ENCODE results near the gene SLC27A5.
"Not testable (repeated sequence)": the region's sequence is repeated elsewhere in the genome, so short reads cannot be mapped to it uniquely, and the experiment has no call there.

Gene SLC27A5

DNA sequence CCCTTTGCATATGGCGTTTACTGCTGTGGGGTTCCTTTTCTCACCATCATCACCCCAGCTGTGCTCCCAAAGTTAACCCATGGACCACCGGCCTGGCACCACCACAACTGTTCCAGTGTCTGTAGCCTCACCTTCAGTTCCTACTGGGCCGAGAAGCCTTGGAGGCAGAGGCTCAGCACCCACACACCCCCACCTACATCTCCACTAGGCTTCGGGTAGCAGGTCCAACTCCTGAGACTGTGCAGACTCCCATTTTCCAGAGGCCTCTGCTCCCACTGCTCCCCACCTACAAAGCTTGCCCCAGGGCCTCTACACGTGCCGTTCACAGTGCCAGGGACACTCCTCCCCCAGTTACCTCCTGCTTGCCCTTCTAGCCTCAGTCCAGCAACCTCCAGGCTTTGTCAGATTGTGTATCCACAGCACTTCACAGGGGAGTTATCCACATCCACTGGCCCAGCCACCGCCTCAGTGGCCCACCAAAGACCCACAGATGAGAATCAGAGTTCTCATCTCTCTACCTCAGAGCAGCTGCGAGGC lies 14.1 kb downstream of the SLC27A5 start:
- DNase-seq (ENCODE audit: low read depth in 3 of 3) = no peak

DNA sequence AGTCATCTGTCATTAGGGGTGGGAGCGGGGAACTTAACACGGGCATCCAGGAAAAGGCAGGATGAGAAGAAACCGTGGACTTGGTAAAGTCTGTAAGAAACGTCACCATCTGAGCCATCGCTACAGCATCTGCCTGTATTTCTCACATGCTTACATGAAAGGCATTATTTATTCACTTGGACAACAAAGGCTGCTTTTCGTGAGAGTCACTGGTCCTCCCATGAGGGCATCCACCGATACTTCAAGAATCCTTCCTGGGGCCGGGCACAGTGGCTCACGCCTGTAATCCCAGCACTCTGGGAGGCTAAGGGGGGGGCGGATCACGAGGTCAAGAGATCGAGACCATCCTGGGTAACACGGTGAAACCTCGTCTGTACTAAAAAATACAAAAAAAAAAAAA lies 19.5 kb downstream of the SLC27A5 start:
- no peak for DNase-seq (ENCODE audit: low read depth in 3 of 3)

GRCh38 chr19:58491393-58491792 lies 20.4 kb downstream of the SLC27A5 start:
- no peak for DNase-seq (ENCODE audit: low read depth in 3 of 3)

DNA sequence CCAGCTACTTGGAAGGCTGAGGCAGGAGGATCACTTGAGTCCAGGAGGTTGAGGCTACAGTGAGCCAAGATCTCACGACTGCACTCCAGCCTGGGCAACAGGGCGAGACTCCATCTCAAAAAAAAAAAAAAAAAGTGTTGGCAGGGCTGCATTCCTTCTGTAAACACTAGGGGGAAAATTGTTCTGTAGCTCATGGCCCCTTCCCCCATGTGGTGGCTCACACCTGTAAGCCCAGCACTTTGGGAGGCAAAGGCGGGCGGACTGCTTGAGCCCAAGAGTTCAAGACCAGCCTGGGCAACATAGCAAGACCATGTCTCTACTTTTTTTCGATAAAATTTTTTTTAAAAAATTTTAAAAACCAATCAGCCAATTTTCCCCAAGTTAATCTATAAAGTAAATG lies 27.4 kb downstream of the SLC27A5 start:
- not testable (repeated sequence) for DNase-seq (ENCODE audit: low read depth in 3 of 3)

DNA sequence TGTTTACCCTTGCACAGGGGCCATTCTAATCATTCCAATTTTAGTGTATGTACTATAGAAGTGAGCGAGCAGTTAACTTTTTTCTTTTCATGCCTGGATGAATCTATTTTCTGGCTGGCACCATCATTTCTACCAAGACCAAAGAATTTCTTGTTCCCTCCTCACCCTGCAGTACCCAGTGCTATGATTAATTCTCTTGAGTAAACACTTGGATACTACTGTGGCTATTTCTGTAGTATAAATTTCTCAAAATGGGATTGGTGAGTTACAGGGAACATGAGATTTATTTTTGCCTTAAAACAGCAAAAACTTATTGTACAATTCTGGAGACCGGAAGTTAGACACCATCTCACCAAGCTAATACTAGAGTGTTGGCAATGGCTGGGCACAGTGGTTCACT lies 28.0 kb downstream of the SLC27A5 start:
- DNase-seq (ENCODE audit: low read depth in 3 of 3) = no peak

- no peak for DNase-seq (ENCODE audit: low read depth in 3 of 3)
Observed at GRCh38 chr19:58482372-58482771, 29.4 kb downstream of the SLC27A5 start.

- no peak for DNase-seq (ENCODE audit: low read depth in 3 of 3)
Observed at GRCh38 chr19:58480831-58481230, 31.0 kb downstream of the SLC27A5 start.

- no peak for DNase-seq (ENCODE audit: low read depth in 3 of 3)
Observed at GRCh38 chr19:58480481-58480830, 31.3 kb downstream of the SLC27A5 start.

- no peak for DNase-seq (ENCODE audit: low read depth in 3 of 3)
Observed at GRCh38 chr19:58479736-58480480, 31.9 kb downstream of the SLC27A5 start.

DNA sequence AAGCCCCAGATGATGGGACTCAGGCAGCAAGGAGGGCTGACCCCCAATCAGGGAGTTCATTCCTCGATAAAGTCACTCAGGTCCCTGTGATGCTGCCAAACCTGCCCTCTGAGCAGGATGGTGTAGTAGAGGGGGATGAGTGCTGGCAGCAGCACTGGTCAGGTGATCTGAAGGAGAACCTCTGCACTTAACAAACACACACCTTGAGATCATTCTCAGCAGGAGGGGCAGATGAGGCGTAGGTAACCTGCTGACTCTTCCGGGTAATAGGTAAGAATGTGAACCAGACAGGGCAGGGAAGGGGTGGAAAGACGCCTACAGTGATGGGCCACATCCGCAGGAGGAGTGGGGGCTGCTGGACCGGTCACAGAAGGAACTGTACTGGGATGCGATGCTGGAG lies 32.5 kb downstream of the SLC27A5 start:
- DNase-seq (ENCODE audit: low read depth in 3 of 3) = no peak

DNA sequence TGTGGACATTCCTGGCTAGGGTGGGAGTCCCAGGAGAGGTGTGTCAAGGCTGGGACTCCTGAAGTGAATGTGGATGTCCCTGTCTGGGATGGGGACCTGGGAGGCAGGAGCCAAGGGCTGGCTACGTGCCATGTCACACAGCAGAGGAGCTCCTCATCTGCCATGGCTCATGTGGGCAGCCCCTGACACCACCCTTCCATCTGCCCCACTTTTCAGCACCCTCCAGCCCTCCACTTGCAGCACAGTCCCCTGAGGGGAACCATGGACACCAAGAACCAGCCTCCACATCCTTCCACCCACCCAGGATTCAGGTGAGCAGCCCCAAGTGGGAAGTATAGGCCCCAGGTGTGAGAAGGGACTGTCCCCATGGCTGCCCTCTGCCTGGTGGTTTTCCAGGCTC lies 33.9 kb downstream of the SLC27A5 start:
- DNase-seq (ENCODE audit: low read depth in 3 of 3) = no peak

- no peak for DNase-seq (ENCODE audit: low read depth in 3 of 3)
Observed at GRCh38 chr19:58477130-58477529, 34.7 kb downstream of the SLC27A5 start.

DNA sequence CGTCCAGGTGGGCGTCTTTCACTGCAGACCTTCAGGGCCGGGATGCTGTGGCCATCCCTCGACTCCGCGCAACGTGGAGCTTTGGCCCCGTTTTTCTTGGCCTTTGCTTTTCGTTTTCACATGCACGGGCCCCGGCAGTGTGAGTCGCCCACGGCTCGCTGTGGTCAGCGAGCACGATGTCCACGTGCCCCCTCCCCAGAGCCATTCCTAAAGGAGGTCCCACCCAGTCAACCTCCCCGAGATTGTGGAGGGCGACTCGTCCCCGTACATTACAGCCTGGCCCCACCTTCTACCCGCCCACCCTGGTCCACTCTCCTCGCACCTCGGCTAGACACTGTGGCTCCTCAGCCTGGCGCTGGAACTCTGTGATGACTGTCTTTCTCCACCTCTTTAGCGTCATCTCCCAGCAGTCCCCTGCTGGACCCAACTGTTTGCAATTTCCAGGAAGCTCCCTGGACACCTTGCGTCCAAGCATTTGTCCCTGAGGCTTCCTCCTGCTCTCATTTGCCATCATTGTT lies 35.2 kb downstream of the SLC27A5 start:
- no peak for DNase-seq (ENCODE audit: low read depth in 3 of 3)

DNA sequence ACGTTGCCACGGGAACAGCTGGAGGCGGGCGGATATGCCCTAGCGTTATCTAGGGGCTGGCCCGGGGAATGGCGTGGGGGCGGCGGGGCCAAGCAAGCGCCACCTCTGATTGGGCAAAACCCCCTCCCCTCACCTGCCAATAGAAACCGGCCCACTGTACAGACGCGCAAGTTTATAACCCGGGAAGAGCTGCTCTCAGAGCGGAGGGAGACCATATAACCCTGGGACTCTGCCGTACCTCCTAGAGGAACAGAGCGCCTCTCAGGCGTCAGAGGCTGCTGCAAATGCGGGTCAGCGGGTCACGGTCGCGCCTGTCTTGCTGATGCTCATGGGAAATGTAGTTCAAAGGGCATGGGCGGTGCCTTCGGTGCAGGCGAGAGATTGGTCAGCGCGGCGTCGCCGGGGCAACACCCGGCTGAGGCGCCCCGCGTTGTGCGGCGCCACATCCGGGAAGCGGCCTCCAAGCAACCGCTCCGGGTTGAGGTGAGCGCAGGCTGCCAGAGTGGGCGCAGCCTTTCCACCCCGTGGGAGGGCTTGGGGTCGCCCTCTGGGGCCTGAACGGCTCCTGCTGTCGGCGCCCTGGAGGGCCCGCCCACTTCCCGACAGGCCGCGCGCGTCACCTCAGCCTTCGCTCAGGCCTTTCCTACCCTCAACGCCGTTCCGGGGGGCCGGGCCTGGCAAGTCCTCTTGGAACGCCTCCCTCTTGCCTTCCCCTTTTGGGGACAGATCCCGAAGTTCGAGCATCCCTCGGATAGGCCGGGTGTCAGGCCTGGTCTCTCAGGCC lies 35.9 kb downstream of the SLC27A5 start, which contains the start of gene ZNF446:
Gene ZNF446, plus strand, starts transcription at position 639 of the 784 bp plus-strand sequence. CDS start 867 bp downstream, outside the sequence.
- peak; percentile 89 to 94 (median 93) for DNase-seq (ENCODE audit: low read depth in 3 of 3)

DNA sequence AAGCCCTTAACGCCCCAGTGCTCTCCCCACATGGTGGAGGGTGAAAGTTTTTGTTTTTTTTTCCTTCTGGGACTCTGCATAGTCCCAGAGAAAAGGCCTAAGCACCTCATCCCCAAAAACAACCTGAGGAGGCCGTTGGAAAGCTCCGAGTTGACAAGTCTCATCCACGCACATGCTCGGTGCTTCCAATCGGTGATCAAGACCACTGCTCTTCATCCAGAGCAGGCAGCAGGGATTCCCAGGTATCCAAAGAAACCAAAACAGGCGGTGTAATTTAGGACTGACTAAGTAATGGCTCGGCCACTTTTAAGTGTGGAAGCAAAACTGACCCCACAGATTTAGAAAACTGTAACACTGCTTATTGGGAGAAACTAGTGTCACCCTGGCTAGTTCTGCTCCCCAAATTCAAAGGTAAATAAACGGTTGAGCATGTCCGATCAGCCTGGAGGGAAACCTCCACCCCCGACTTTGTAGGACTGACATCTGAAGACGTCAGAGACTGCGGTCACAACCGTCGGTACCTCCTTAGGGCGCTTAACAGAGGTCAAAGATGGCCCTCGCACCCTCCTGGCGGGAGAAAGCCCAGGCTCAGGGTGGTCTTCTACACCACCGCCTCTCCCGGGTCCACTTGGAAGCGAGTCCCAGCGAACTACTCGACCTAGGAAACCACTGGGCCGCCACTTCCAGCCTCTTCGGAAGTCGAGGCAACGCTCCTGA lies 36.6 kb downstream of the SLC27A5 start:
- DNase-seq (ENCODE audit: low read depth in 3 of 3) = no peak

DNA sequence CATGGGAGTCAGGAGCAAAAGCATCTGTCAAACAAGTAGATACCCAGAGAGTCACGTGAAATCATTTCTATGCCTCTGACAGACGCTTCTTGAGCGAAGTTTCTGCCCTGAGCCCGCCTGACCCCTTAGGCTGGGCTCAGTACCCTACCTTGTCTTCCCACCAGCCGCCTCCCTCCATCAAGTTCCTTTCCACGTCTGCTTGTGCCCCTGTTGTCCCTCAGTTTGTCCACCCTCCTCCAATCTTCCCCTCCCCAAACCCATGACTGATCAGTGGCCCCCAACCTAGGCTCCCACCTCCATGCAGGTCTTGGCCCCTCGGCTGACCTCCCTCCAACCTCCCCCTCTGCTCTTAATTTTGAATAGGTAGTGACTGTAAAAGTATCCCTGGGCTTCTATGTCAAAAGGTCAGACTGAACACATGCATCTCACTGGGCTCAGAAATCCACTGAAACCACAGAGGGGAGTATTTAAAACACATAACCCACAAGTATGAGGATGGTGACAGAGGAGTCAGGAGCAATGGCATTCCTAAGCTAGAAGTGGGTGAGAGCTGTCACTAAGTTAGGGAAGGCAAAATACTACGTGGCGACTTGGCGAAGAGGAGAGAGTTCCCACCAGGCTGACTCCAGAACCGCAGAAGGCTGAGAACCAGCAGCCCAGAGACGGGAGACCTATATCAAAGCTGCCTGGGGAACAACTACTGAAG lies 37.3 kb downstream of the SLC27A5 start:
- DNase-seq (ENCODE audit: low read depth in 3 of 3) = no peak

- DNase-seq (ENCODE audit: low read depth in 3 of 3) = no peak
Observed at GRCh38 chr19:58473775-58474174, 38.0 kb downstream of the SLC27A5 start.

GRCh38 chr19:58471736-58472135 lies 40.1 kb downstream of the SLC27A5 start:
- no peak for DNase-seq (ENCODE audit: low read depth in 3 of 3)

- DNase-seq (ENCODE audit: low read depth in 3 of 3) = not testable (repeated sequence)
Observed at GRCh38 chr19:58470837-58471543, 40.8 kb downstream of the SLC27A5 start.

- no peak for DNase-seq (ENCODE audit: low read depth in 3 of 3)
Observed at GRCh38 chr19:58469241-58470013, 42.4 kb downstream of the SLC27A5 start.

Measured in stimulated activated CD4-positive, alpha-beta T cell treated with anti-CD3 and anti-CD28 coated beads, TNF-alpha, amount 100 ng/mL, for 24 hours (primary cell).